ENCODE results near the gene PERM1.

DNA sequence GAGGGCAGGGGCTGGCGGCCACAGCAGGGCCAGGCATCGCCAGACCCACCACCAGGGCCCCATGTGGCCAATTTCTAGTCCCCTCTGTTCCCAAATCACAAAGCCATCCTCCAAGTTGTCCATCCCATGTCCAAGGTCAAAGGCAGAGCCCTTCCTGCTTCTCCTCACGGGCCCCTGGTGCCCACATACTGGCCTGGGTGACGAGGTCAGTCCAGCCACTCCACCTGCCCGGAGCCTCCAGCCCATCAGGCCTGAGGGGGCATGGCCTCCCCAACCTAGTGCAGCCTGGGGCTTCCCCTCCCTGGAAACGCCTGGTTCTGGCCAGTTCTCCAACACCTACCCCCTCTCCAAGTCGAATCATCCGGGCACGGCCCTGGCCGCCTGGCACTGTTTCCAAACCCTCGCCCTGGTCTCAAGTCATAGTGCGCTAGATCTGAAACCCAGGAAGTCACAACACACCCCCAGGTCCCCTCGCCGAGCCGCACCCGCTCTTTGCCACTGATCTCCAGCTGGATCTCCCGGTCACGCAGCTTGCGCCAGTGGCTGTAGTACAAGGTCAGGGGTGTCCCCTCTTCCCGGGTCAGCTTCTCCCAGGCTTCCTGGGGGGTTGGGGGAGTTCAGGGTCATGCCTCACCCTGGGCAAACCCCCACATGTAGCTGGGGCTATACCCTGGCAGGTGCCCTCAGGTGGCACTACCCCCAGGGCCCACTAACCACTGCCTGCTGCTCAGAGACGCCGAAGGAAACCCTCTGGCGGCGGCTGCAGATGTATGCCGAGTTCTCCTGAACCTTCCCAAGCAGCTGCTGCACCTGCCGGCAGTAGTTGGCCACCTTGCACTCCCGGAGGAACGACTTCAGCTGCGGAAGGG, 36.0 kb downstream of the PERM1 start:
- TF ChIP-seq ZBTB7A (IDR thresholded peaks at IDR 0.05; ENCODE audit: low read depth): no peak
- TF ChIP-seq, protein P1, sequence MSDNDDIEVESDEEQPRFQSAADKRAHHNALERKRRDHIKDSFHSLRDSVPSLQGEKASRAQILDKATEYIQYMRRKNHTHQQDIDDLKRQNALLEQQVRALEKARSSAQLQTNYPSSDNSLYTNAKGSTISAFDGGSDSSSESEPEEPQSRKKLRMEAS (IDR thresholded peaks at IDR 0.05): no peak
- TF ChIP-seq TAF1 (IDR thresholded peaks at IDR 0.05; ENCODE audit: low read depth): no peak
- TF ChIP-seq YY1 (IDR thresholded peaks at IDR 0.05; ENCODE audit: low read depth): no peak
- TF ChIP-seq CEBPB (IDR thresholded peaks at IDR 0.05): no peak
